DND-41 (cell line): Measurements from ENCODE around the gene WNT9B.

ENCODE experiments used
- ATAC-seq: fragments of 200-7000 bp; cut with Tn5 transposase; 3 replicates; pipeline ENCODE4 v1.9.1; 2021; ENCODE audit warnings: low read depth; ENCODE audit not compliant: insufficient read depth
- DNase-seq: peaks from one replicate; pipeline ENCODE4 v3.0.0-alpha.2; 2020
- H2AFZ ChIP-seq: 2 replicates; pipeline ENCODE4 v1.6.0; 2012; ENCODE audit warnings: low read depth, low read length
- H3K27ac ChIP-seq: 2 replicates; pipeline ENCODE4 v1.5.1; 2012; ENCODE audit warnings: low read length, inconsistent platforms
- H3K27me3 ChIP-seq: fragments of 200-600 bp; sonication (generic); 2 replicates; pipeline ENCODE4 v1.6.0; 2012; ENCODE audit warnings: low read length, mild to moderate bottlenecking, inconsistent platforms; ENCODE audit not compliant: insufficient read depth, poor library complexity
- H3K36me3 ChIP-seq: 2 replicates; pipeline ENCODE4 v1.5.1; 2012; ENCODE audit warnings: low read length, inconsistent platforms; ENCODE audit not compliant: insufficient read depth
- H3K4me1 ChIP-seq: 2 replicates; pipeline ENCODE4 v1.5.1; 2012; ENCODE audit warnings: mild to moderate bottlenecking, low read length; ENCODE audit not compliant: insufficient read depth
- H3K4me2 ChIP-seq: 2 replicates; pipeline ENCODE4 v1.6.0; 2012; ENCODE audit warnings: mild to moderate bottlenecking, moderate library complexity, low read length, inconsistent platforms; ENCODE audit not compliant: insufficient read depth
- H3K4me3 ChIP-seq, 2 experiments: fragments of 200-600 bp in 1 of 2; shearing (Covaris generic) in 1 of 2; 2 replicates each; pipeline ENCODE4 v1.5.1; 2012 to 2016; ENCODE audit warnings: inconsistent platforms in 2 of 2, low read length in 2 of 2, mild to moderate bottlenecking in 2 of 2, low read depth in 1 of 2, moderate library complexity in 1 of 2
- H3K79me2 ChIP-seq: 2 replicates; pipeline ENCODE4 v1.6.0; 2012; ENCODE audit warnings: low read length, inconsistent platforms; ENCODE audit not compliant: insufficient read depth
- H3K9ac ChIP-seq: 2 replicates; pipeline ENCODE4 v1.6.0; 2012; ENCODE audit warnings: low read depth, mild to moderate bottlenecking, inconsistent platforms, low read length, moderate library complexity
- H3K9me3 ChIP-seq: 2 replicates; pipeline ENCODE4 v1.5.1; 2012; ENCODE audit warnings: low read length, moderate library complexity, mild to moderate bottlenecking, inconsistent platforms; ENCODE audit not compliant: insufficient read depth, severe bottlenecking
- H4K20me1 ChIP-seq: 2 replicates; pipeline ENCODE4 v1.6.0; 2012; ENCODE audit warnings: low read length; ENCODE audit not compliant: insufficient read depth
- EZH2 ChIP-seq: IDR thresholded peaks from 3 replicates; pipeline ENCODE4 v1.6.1; 2012; ENCODE audit warnings: borderline replicate concordance, low read depth, mild to moderate bottlenecking, moderate library complexity, low read length, inconsistent platforms; ENCODE audit not compliant: severe bottlenecking
- TF ChIP-seq, protein P1 (sequence below): IDR thresholded peaks from 2 replicates; pipeline ENCODE4 v1.5.1; 2012; ENCODE audit warnings: borderline replicate concordance, low read length, moderate library complexity, mild to moderate bottlenecking; ENCODE audit not compliant: poor library complexity, severe bottlenecking; ENCODE audit errors: extremely low read depth

WNT9B gene

DNA sequence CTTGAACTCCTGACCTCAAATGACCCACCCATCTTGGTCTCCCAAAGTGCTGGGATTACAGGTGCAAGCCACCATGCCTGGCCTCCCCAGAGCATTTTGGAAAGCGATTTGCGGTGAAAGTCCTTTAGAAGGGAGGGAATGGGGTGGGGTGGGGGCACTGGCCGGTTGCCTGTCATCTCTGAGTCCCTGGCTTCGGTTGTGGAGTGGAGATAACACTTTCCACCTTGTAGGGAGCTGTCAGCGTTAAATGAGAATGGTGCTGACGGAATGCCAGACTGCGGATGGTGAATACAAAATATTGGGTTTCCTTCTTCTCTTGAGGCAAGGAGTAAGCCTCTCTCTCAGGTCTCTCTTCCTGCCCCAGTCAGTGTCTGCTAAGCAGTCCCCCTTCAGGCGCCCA is 27.7 kb upstream of the WNT9B start:
- H3K79me2 ChIP-seq, result no peaks in the 10 kb centered on the region
- H3K9ac ChIP-seq, result no peak overlapping the region
- no peak for ATAC-seq
- H3K4me3 ChIP-seq, result no peak overlapping the region
- H3K9me3 ChIP-seq, result no peaks in the 10 kb centered on the region
- no peak for TF ChIP-seq EZH2
- TF ChIP-seq, protein P1, sequence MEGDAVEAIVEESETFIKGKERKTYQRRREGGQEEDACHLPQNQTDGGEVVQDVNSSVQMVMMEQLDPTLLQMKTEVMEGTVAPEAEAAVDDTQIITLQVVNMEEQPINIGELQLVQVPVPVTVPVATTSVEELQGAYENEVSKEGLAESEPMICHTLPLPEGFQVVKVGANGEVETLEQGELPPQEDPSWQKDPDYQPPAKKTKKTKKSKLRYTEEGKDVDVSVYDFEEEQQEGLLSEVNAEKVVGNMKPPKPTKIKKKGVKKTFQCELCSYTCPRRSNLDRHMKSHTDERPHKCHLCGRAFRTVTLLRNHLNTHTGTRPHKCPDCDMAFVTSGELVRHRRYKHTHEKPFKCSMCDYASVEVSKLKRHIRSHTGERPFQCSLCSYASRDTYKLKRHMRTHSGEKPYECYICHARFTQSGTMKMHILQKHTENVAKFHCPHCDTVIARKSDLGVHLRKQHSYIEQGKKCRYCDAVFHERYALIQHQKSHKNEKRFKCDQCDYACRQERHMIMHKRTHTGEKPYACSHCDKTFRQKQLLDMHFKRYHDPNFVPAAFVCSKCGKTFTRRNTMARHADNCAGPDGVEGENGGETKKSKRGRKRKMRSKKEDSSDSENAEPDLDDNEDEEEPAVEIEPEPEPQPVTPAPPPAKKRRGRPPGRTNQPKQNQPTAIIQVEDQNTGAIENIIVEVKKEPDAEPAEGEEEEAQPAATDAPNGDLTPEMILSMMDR, result no peak
- no peak overlapping the region for H3K27ac ChIP-seq
- H3K4me1 ChIP-seq, result no peaks in the 10 kb centered on the region
- no peak overlapping the region for H2AFZ ChIP-seq
- no peak overlapping the region for H3K4me2 ChIP-seq
- H3K36me3 ChIP-seq, result no peaks in the 10 kb centered on the region
- no peaks in the 10 kb centered on the region for H3K27me3 ChIP-seq
- DNase-seq, result no peak
- H4K20me1 ChIP-seq, result no peaks in the 10 kb centered on the region

DNA sequence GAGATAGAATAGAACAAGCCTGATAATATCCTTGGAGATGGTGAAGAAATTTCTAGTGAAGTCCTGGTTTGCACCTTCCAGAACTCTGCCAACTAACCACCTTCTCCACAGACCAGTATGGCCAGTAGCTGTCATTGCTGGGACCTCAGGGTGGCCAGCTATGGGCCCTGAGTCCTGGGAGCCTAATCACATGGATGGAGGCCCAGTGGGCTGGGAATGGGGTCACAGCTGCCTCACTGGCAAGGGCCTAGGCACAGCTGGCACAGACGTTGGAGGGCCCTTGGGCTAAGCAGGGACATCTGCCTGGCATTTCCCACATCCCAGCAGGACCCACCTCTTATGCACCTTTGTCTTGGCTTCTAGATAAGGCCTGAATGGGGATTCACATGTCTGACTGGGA is 25.3 kb upstream of the WNT9B start:
- ATAC-seq (no peak), DNase-seq (no peak)
- Histone ChIP-seq H3K4me2 (no peak overlapping the region), H3K27me3 (no peaks in the 10 kb centered on the region), H3K79me2 (no peaks in the 10 kb centered on the region), H2AFZ (no peak overlapping the region), H3K27ac (no peak overlapping the region), H3K4me3 (no peak overlapping the region), H3K4me1 (no peaks in the 10 kb centered on the region), H3K36me3 (no peaks in the 10 kb centered on the region), H3K9ac (no peak overlapping the region), H3K9me3 (no peaks in the 10 kb centered on the region), H4K20me1 (no peaks in the 10 kb centered on the region)
- no peak for TF ChIP-seq EZH2
- TF ChIP-seq, protein P1, result no peak

DNA sequence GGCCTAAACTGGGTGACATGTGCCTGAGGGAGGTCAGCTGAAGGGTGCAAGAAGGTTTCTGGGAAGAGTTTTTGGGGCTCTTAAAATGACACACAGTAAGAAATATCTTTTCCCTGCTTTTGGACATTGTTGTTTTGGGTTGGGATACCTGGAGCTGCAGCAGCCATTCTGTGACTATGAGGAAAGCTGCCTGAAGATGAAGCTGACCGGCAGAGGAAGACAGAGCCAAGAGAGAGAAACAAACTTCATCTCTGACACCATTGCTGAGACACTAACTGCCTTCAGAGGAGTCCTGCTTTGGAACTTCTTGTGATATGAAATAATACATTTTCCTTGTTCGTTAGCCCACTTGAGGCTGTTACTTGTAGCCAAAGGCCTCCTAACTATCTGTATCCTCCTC is 24.1 kb upstream of the WNT9B start:
- H2AFZ ChIP-seq, result no peak overlapping the region
- no peaks in the 10 kb centered on the region for H3K4me1 ChIP-seq
- no peaks in the 10 kb centered on the region for H4K20me1 ChIP-seq
- DNase-seq (no peak), ATAC-seq (no peak)
- H3K4me2 ChIP-seq, result no peak overlapping the region
- no peaks in the 10 kb centered on the region for H3K27me3 ChIP-seq
- no peak overlapping the region for H3K27ac ChIP-seq
- no peaks in the 10 kb centered on the region for H3K36me3 ChIP-seq
- TF ChIP-seq, protein P1, result no peak
- TF ChIP-seq EZH2, result no peak
- no peak overlapping the region for H3K4me3 ChIP-seq
- no peaks in the 10 kb centered on the region for H3K9me3 ChIP-seq
- H3K79me2 ChIP-seq, result no peaks in the 10 kb centered on the region
- H3K9ac ChIP-seq, result no peak overlapping the region
